Spinal cord (tissue), 4 donors: ENCODE results near the gene TSHR. TPM values are rescaled to one million over a fixed set of nuclear protein-coding genes. Genes with fewer than 3 reads are reported as not detected.

ENCODE experiments used
- polyA plus RNA-seq, 2 donors: library from polyadenylated mRNA; unstranded; fragments of 120-200 nt; gene quantifications; one replicate each; pipeline ENCODE4 v1.2.1, GENCODE V29; 2013; ENCODE audit not compliant: insufficient read length in 2 of 2
- total RNA-seq, 2 donors: library from RNA; depleted of rRNA in 1 of 2; stranded (reverse); fragments of 120-200 nt in 1 of 2; fragments of >200 nt in 1 of 2; gene quantifications; one replicate each; pipeline versions ENCODE4 v1.2.3 to v1.2.4, GENCODE V29; 2013 to 2014

TSHR gene
- total and polyA plus RNA-seq, 4 donors = 3.3 to 6.5 (median 4.8) TPM

Other genes with a start within 250 kb of the TSHR start
- 10 to 100 TPM in 1 of 2 donors, 1 to 10 TPM in 1; 7.2 to 15.7 TPM for gene CEP128, start 13.9 kb upstream of the TSHR start, total RNA-seq
- 1 to 10 TPM; 3.2 to 3.7 TPM for gene CEP128, start 13.9 kb upstream of the TSHR start, polyA plus RNA-seq